Measurements from ENCODE around the gene RAD51AP2. TPM values are rescaled to one million over a fixed set of nuclear protein-coding genes. Genes with fewer than 3 reads are reported as not detected.

The RAD51AP2 gene
- total and polyA plus RNA-seq, 2 of the 13 experiments (the other 11 are each of a cell fraction or from before 2014, with no cell fraction given): 0.11 to 0.12 TPM

DNA sequence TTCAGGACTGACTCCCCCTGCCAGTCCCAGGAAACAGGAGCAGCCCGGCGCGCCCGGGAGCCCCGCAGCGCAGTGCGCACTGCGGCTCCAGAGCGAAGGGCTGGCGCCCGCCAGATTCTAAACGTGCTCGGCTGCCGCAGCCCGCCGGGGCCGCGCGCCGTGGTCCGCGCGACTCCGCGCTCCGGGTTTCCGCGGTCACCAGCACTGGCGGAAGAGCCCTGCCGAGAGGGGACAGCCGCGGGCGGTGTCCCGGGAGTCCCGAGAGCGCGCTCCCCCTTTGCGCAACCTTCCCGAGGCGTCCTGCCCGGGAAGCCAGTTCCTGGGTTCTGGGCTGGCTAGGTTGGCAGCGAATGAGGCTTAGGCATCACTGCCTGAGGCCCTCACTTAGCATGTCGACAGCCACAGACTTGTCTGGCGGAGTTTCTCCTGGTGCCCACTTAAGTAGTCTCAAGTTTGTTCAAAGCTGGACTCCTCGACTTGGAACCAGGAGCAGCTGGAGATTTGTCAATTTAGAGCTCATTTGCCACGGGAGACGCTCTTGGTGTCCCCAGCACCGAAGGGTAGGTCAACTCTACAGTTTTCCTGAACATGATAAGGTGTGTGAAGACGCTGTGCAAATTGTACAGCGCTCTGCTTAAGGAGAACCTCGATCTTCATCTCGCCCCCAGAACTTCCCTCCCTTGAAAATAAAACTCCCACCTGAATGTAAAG lies 20.8 kb upstream of the RAD51AP2 start (continued):
- TF ChIP-seq, protein P1, sequence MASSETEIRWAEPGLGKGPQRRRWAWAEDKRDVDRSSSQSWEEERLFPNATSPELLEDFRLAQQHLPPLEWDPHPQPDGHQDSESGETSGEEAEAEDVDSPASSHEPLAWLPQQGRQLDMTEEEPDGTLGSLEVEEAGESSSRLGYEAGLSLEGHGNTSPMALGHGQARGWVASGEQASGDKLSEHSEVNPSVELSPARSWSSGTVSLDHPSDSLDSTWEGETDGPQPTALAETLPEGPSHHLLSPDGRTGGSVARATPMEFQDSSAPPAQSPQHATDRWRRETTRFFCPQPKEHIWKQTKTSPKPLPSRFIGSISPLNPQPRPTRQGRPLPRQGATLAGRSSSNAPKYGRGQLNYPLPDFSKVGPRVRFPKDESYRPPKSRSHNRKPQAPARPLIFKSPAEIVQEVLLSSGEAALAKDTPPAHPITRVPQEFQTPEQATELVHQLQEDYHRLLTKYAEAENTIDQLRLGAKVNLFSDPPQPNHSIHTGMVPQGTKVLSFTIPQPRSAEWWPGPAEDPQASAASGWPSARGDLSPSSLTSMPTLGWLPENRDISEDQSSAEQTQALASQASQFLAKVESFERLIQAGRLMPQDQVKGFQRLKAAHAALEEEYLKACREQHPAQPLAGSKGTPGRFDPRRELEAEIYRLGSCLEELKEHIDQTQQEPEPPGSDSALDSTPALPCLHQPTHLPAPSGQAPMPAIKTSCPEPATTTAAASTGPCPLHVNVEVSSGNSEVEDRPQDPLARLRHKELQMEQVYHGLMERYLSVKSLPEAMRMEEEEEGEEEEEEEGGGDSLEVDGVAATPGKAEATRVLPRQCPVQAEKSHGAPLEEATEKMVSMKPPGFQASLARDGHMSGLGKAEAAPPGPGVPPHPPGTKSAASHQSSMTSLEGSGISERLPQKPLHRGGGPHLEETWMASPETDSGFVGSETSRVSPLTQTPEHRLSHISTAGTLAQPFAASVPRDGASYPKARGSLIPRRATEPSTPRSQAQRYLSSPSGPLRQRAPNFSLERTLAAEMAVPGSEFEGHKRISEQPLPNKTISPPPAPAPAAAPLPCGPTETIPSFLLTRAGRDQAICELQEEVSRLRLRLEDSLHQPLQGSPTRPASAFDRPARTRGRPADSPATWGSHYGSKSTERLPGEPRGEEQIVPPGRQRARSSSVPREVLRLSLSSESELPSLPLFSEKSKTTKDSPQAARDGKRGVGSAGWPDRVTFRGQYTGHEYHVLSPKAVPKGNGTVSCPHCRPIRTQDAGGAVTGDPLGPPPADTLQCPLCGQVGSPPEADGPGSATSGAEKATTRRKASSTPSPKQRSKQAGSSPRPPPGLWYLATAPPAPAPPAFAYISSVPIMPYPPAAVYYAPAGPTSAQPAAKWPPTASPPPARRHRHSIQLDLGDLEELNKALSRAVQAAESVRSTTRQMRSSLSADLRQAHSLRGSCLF (CRISPR knock-in tag; IDR thresholded peaks at IDR 0.05; ENCODE audit: borderline replicate concordance): peak; percentile 61; the same call in 1 of the 2 replicates
- TF ChIP-seq ZNF343 (CRISPR knock-in tag; IDR thresholded peaks at IDR 0.05): peak; percentile 74; the same call in 1 of the 2 replicates
- no peak for TF ChIP-seq FOXP1 (IDR thresholded peaks at IDR 0.05)
- no peak for TF ChIP-seq FOXP1 (CRISPR knock-in tag; IDR thresholded peaks at IDR 0.05)
- peak; percentile 88 for TF ChIP-seq BORCS8-MEF2B (CRISPR knock-in tag; IDR thresholded peaks at IDR 0.05)
- peak; percentile 95 for TF ChIP-seq MEIS2 (CRISPR knock-in tag; IDR thresholded peaks at IDR 0.05)
- TF ChIP-seq TCF7L2 (IDR thresholded peaks at IDR 0.05; ENCODE audit: low read depth, low read length): no peak
- TF ChIP-seq ZNF136 (CRISPR knock-in tag; IDR thresholded peaks at IDR 0.05; ENCODE audit: low read depth): peak; percentile 83
- TF ChIP-seq FOXA1 (IDR thresholded peaks at IDR 0.05): no peak
- TF ChIP-seq FOXA1 (CRISPR knock-in tag; IDR thresholded peaks at IDR 0.05): no peak
- peak; percentile 93; the same call in 1 of the 2 replicates for TF ChIP-seq ZNF234 (CRISPR knock-in tag; conservative IDR thresholded peaks at IDR 0.05)
- TF ChIP-seq, protein P2, sequence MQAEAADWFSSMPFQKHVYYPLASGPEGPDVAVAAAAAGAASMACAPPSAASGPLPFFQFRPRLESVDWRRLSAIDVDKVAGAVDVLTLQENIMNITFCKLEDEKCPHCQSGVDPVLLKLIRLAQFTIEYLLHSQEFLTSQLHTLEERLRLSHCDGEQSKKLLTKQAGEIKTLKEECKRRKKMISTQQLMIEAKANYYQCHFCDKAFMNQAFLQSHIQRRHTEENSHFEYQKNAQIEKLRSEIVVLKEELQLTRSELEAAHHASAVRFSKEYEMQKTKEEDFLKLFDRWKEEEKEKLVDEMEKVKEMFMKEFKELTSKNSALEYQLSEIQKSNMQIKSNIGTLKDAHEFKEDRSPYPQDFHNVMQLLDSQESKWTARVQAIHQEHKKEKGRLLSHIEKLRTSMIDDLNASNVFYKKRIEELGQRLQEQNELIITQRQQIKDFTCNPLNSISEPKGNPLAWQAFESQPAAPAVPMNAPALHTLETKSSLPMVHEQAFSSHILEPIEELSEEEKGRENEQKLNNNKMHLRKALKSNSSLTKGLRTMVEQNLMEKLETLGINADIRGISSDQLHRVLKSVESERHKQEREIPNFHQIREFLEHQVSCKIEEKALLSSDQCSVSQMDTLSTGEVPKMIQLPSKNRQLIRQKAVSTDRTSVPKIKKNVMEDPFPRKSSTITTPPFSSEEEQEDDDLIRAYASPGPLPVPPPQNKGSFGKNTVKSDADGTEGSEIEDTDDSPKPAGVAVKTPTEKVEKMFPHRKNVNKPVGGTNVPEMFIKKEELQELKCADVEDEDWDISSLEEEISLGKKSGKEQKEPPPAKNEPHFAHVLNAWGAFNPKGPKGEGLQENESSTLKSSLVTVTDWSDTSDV (CRISPR knock-in tag; IDR thresholded peaks at IDR 0.05): no peak
- TF ChIP-seq CCAR2 (optimal IDR thresholded peaks at IDR 0.05; ENCODE audit: low read depth, low read length): peak; percentile 29
- TF ChIP-seq, protein P3, sequence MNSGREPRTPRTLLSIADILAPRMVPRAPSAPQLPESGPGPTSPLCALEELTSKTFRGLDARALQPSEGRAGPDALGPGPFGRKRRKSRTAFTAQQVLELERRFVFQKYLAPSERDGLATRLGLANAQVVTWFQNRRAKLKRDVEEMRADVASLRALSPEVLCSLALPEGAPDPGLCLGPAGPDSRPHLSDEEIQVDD (CRISPR knock-in tag; IDR thresholded peaks at IDR 0.05; ENCODE audit: borderline replicate concordance): 0 out of 2 replicates have a peak, but pooled peaks have one; percentile 69
- TF ChIP-seq ATF1 (CRISPR knock-in tag; IDR thresholded peaks at IDR 0.05): no peak
- TF ChIP-seq ZFP82 (CRISPR knock-in tag; IDR thresholded peaks at IDR 0.05; ENCODE audit: borderline replicate concordance): peak; percentile 86; the same call in 1 of the 2 replicates
- 0 out of 2 replicates have a peak, but pooled peaks have one; percentile 34 for TF ChIP-seq ZNF570 (CRISPR knock-in tag; IDR thresholded peaks at IDR 0.05; ENCODE audit: borderline replicate concordance)
- 0 out of 2 replicates have a peak, but pooled peaks have one; percentile 27 for TF ChIP-seq CREM (IDR thresholded peaks at IDR 0.05)
- TF ChIP-seq CREM (CRISPR knock-in tag; IDR thresholded peaks at IDR 0.05): no peak
- TF ChIP-seq, protein P4, sequence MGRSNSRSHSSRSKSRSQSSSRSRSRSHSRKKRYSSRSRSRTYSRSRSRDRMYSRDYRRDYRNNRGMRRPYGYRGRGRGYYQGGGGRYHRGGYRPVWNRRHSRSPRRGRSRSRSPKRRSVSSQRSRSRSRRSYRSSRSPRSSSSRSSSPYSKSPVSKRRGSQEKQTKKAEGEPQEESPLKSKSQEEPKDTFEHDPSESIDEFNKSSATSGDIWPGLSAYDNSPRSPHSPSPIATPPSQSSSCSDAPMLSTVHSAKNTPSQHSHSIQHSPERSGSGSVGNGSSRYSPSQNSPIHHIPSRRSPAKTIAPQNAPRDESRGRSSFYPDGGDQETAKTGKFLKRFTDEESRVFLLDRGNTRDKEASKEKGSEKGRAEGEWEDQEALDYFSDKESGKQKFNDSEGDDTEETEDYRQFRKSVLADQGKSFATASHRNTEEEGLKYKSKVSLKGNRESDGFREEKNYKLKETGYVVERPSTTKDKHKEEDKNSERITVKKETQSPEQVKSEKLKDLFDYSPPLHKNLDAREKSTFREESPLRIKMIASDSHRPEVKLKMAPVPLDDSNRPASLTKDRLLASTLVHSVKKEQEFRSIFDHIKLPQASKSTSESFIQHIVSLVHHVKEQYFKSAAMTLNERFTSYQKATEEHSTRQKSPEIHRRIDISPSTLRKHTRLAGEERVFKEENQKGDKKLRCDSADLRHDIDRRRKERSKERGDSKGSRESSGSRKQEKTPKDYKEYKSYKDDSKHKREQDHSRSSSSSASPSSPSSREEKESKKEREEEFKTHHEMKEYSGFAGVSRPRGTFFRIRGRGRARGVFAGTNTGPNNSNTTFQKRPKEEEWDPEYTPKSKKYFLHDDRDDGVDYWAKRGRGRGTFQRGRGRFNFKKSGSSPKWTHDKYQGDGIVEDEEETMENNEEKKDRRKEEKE (IDR thresholded peaks at IDR 0.05): no peak

All from HepG2 (cell line).